Panc1 (cell line): ENCODE results near the gene AGRN. TPM values are rescaled to one million over a fixed set of nuclear protein-coding genes. Genes with fewer than 3 reads are reported as not detected.

Experiments used
- ATAC-seq: fragments of 200-7000 bp; cut with Tn5 transposase; 2 replicates; pipeline ENCODE4 v1.9.1; 2020; ENCODE audit warnings: mild to moderate bottlenecking, moderate library complexity
- BruUV-seq: library from RNA; stranded (reverse); fragments of 400-500 nt; replicated peaks from 2 replicates; lab custom pipeline; 2021; lab: Mats Ljungman, UMichigan
- CTCF ChIA-PET: fragments of 300-600 bp; sonication (Branson Sonifier 250); formaldehyde crosslinking; loops from one replicate; lab custom pipeline; 2022; ENCODE audit warnings: antibody characterized with exemption; lab: Charles Lee
- POLR2A ChIA-PET: fragments of 300-600 bp; sonication (Branson Sonifier 250); formaldehyde crosslinking; loops from one replicate; lab custom pipeline; 2022; ENCODE audit warnings: antibody characterized with exemption; lab: Charles Lee
- DNase-seq: peaks from one replicate; pipeline ENCODE4 v3.0.0-alpha.2; 2010; ENCODE audit warnings: low read depth, low spot score
- H3K27ac ChIP-seq: 2 replicates; pipeline ENCODE4 v1.5.1; 2011; ENCODE audit warnings: mild to moderate bottlenecking, low read length, inconsistent platforms
- H3K27me3 ChIP-seq: fragments of 200-500 bp; sonication (Bioruptor generic); 2 replicates; pipeline ENCODE4 v1.6.0; 2014; ENCODE audit warnings: low read length, inconsistent platforms; ENCODE audit not compliant: control insufficient read depth, insufficient read depth
- H3K36me3 ChIP-seq: fragments of 200-500 bp; sonication (Bioruptor generic); 2 replicates; pipeline ENCODE4 v1.5.1; 2014; ENCODE audit warnings: inconsistent platforms, mild to moderate bottlenecking, low read length, moderate library complexity; ENCODE audit not compliant: control insufficient read depth, insufficient read depth
- H3K4me1 ChIP-seq: 2 replicates; pipeline ENCODE4 v1.5.1; 2011; ENCODE audit warnings: inconsistent platforms, mild to moderate bottlenecking, low read length, moderate library complexity; ENCODE audit not compliant: control insufficient read depth, insufficient read depth
- H3K4me3 ChIP-seq, 2 experiments: 2 replicates each; pipeline ENCODE4 v1.5.1; 2011 to 2012; ENCODE audit warnings: low read depth in 2 of 2, low read length in 2 of 2, mild to moderate bottlenecking in 2 of 2, inconsistent platforms in 1 of 2, moderate library complexity in 1 of 2
- H3K9me3 ChIP-seq: fragments of 200-500 bp; sonication (Bioruptor generic); 2 replicates; pipeline ENCODE4 v1.5.1; 2014; ENCODE audit warnings: low read depth, mild to moderate bottlenecking, inconsistent platforms, low read length, moderate library complexity; ENCODE audit not compliant: control insufficient read depth, insufficient read depth
- CTCF ChIP-seq: fragments of 450-650 bp; IDR thresholded peaks from 2 replicates; pipeline ENCODE4 v1.5.1; 2017; ENCODE audit warnings: mild to moderate bottlenecking
- POLR2AphosphoS5 ChIP-seq: IDR thresholded peaks from 2 replicates; pipeline ENCODE4 v1.6.1; 2012; ENCODE audit warnings: mild to moderate bottlenecking, low read depth, low read length, moderate library complexity
- REST ChIP-seq, 2 experiments: IDR thresholded peaks; 2 replicates each; pipeline ENCODE4 v1.6.1; 2011 to 2012; ENCODE audit warnings: low read depth in 2 of 2, control low read depth in 1 of 2, low read length in 1 of 2, mild to moderate bottlenecking in 1 of 2, moderate library complexity in 1 of 2; ENCODE audit not compliant: insufficient read depth in 1 of 2
- SIN3A ChIP-seq: IDR thresholded peaks from 2 replicates; pipeline ENCODE4 v1.6.1; 2012; ENCODE audit warnings: low read depth, mild to moderate bottlenecking, low read length, moderate library complexity, borderline replicate concordance; ENCODE audit not compliant: insufficient read depth
- TCF7L2 ChIP-seq: IDR thresholded peaks from 2 replicates; pipeline ENCODE4 v1.6.1; 2011; ENCODE audit warnings: mild to moderate bottlenecking, low read depth, low read length, inconsistent platforms
- in situ Hi-C: cut with HindIII; loops from 2 replicates; pipeline ENCODE4 v1.10.0; 2016; ENCODE audit warnings: low sequenced_read_pairs, low pct_unique_long_range_greater_than_20kb
- intact Hi-C: fragments of 100-400 bp; cut with micrococcal nuclease; formaldehyde crosslinking; loops from one replicate; pipeline ENCODE4 v1.10.0; 2022; ENCODE audit not compliant: unreplicated experiment
- total RNA-seq: library from RNA; stranded (reverse); gene quantifications from one replicate; pipeline ENCODE4 v1.2.1, GENCODE V29; 2021; ENCODE audit not compliant: unreplicated experiment

Gene AGRN
- total RNA-seq, 1 experiment from 2014 or later, result 153 TPM

DNA sequence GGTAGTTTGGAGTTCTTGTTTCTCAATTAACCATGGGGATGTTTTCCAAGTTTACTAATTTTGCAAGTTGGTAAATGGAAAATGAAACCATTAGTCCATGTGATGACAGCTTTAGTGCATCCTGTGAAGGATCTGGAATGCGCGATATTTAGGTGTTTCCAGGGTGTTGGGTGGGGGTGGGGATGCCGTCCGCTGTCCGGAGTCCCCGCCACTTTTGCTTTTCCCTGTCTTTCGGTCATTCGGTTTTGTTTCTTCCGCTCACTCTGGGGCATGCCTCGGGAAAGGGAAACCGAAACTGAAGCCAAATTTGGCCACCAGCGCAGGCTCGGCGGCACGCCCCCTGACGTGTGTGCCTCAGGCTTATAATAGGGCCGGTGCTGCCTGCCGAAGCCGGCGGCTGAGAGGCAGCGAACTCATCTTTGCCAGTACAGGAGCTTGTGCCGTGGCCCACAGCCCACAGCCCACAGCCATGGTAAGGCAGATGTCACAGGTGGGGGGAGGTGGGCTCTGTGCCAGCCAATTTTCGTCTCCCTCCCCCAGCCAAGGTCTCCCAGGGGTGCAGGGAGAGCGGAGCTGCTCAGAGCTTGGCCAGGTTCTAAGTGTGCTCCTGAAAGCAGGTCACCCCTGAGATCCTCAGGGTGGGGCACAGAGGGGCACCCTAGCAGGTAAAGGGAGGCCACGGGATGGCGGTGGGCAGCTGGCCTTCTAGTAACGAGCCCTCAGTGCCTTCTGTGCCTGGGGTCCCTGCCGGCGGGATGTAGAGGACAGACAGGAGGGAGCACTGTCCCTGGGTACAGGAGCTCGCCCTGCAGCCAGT, 6.6 kb upstream of the AGRN start, which contains the start of gene ISG15:
Gene ISG15 (plus strand): TSS at position 393 of the 817 bp plus-strand sequence. CDS start 77 bp downstream, at position 470.
- Histone ChIP-seq H3K27ac (peak within 1 kb of the TSS; percentile 87), H3K9me3 (no peaks in the 10 kb centered on the region), H3K4me3 (peak within 1 kb of the TSS; percentile 66 to 83), H3K4me1 (peaks cover 10% of the 10 kb centered on the region), H3K27me3 (no peaks in the 10 kb centered on the region), H3K36me3 (no peaks in the 10 kb centered on the region; the same call in 1 of the 2 replicates)
- peak; percentile 69; the same call in 1 of the 2 replicates for TF ChIP-seq SIN3A
- no peak for TF ChIP-seq TCF7L2
- no peak for TF ChIP-seq REST (IDR thresholded peaks at IDR 0.05; ENCODE audit: insufficient read depth in 1 of 2, low read depth in 2 of 2, low read length in 1 of 2)
- TF ChIP-seq POLR2AphosphoS5, result peak; percentile 56; the same call in 1 of the 2 replicates
- no peak for TF ChIP-seq CTCF
- intact Hi-C loops, result loop anchor here (10.0 kb wide), 1 partner anchor 51 kb away; no protein-coding TSS in a partner anchor
- POLR2A ChIA-PET, result interaction anchor here (0.7 to 1.2 kb wide), 2 partner anchors 12 to 39 kb away, joined by 3 to 8 read pairs; no protein-coding TSS in a partner anchor
- BruUV-seq, result no TSS peak
- ATAC-seq, result peak; percentile 89
- peak; percentile 67 for DNase-seq
- in situ Hi-C loops, result no loop called here
- CTCF ChIA-PET, result interaction anchor here (0.7 to 1.8 kb wide), 5 partner anchors 11 to 279 kb away, joined by 3 to 11 read pairs (median 5); no protein-coding TSS in a partner anchor

GRCh38 chr1:1013922-1014648, 5.8 kb upstream of the AGRN start:
- Histone ChIP-seq H3K9me3 (no peaks in the 10 kb centered on the region), H3K4me3 (peak overlapping the region; percentile 66 to 83), H3K27ac (peak overlapping the region; percentile 87), H3K36me3 (no peaks in the 10 kb centered on the region; the same call in 1 of the 2 replicates), H3K27me3 (no peaks in the 10 kb centered on the region), H3K4me1 (peaks cover 10% of the 10 kb centered on the region)
- no peak for TF ChIP-seq POLR2AphosphoS5
- TF ChIP-seq TCF7L2, result no peak
- TF ChIP-seq SIN3A, result 0 out of 2 replicates have a peak, but pooled peaks have one; percentile 52
- in situ Hi-C loops (no loop called here), intact Hi-C loops (loop anchor here (10.0 kb wide), 1 partner anchor 51 kb away; no protein-coding TSS in a partner anchor)
- no peak for DNase-seq
- POLR2A ChIA-PET, result interaction anchor here (0.6 to 1.2 kb wide), 2 partner anchors 13 to 78 kb away, joined by 3 to 8 read pairs; no protein-coding TSS in a partner anchor
- CTCF ChIA-PET, result interaction anchor here (1.0 to 1.8 kb wide), 6 partner anchors 11 to 278 kb away, joined by 3 to 11 read pairs (median 4); no protein-coding TSS in a partner anchor
- peak; percentile 69 for ATAC-seq
- TSS peak; percentile 100 for BruUV-seq
